H1 (cell line): ENCODE data around the gene ANKRD11. TPM values are rescaled to one million over a fixed set of nuclear protein-coding genes. Genes with fewer than 3 reads are reported as not detected.

Source experiments
- CTCF ChIA-PET: fragments of 300-600 bp; sonication (Branson Sonifier 250); formaldehyde crosslinking; loops from one replicate; lab custom pipeline; 2021; ENCODE audit not compliant: partially characterized antibody; lab: Charles Lee
- POLR2A ChIA-PET: fragments of 300-600 bp; sonication (Branson Sonifier 250); formaldehyde crosslinking; loops from one replicate; lab custom pipeline; 2021; ENCODE audit warnings: inconsistent platforms; ENCODE audit not compliant: partially characterized antibody; lab: Charles Lee
- DNase-seq, 2 experiments: peaks; one replicate each; pipeline versions ENCODE4 v3.0.0 to v3.0.0-alpha.2; 2010 to 2022; ENCODE audit warnings: low spot score in 2 of 2, low read depth in 1 of 2, mixed read lengths in 1 of 2
- FAIRE-seq: peaks from 2 replicates; lab custom pipeline; 2011; peaks lifted over from hg19 to GRCh38; lab: Jason Lieb, UNC
- H2AFZ ChIP-seq: 2 replicates; pipeline ENCODE4 v1.8.1; 2012; ENCODE audit warnings: low read length, inconsistent platforms
- H2AK5ac ChIP-seq: 2 replicates; pipeline ENCODE4 v1.6.1; 2013; ENCODE audit warnings: low read depth, low read length
- H2BK120ac ChIP-seq: replicated peaks from 2 replicates; pipeline ENCODE3; 2013; ENCODE audit warnings: low read depth, low read length, inconsistent platforms
- H2BK12ac ChIP-seq: 2 replicates; pipeline ENCODE4 v1.6.1; 2013; ENCODE audit warnings: low read depth, low read length
- H2BK15ac ChIP-seq: 2 replicates; pipeline ENCODE4 v1.6.1; 2013; ENCODE audit warnings: low read length
- H2BK20ac ChIP-seq: 2 replicates; pipeline ENCODE4 v1.6.1; 2013; ENCODE audit warnings: low read length
- H2BK5ac ChIP-seq: 2 replicates; pipeline ENCODE4 v1.6.1; 2013; ENCODE audit warnings: low read depth, low read length
- H3K14ac ChIP-seq: 2 replicates; pipeline ENCODE4 v1.6.1; 2013; ENCODE audit warnings: inconsistent platforms; ENCODE audit not compliant: insufficient read length
- H3K18ac ChIP-seq: 2 replicates; pipeline ENCODE4 v1.6.1; 2013; ENCODE audit warnings: low read length; ENCODE audit errors: extremely low read depth
- H3K23ac ChIP-seq: 2 replicates; pipeline ENCODE4 v1.6.1; 2013; ENCODE audit warnings: inconsistent platforms; ENCODE audit not compliant: insufficient read length
- H3K23me2 ChIP-seq: 2 replicates; pipeline ENCODE4 v1.6.1; 2013; ENCODE audit warnings: low read depth, low read length
- H3K27ac ChIP-seq: 2 replicates; pipeline ENCODE4 v1.6.1; 2011; ENCODE audit warnings: low read depth, low read length, inconsistent platforms
- H3K27me3 ChIP-seq, 4 experiments: replicated peaks in 1 of 4; 1 replicate in 1 of 4; 2 replicates in 3 of 4; pipeline versions ENCODE4 v1.6.1 to v1.8.1; 2011 to 2013; ENCODE audit warnings: low read length in 3 of 4, mild to moderate bottlenecking in 3 of 4, inconsistent platforms in 2 of 4, mixed read lengths in 2 of 4, moderate library complexity in 1 of 4; ENCODE audit not compliant: control insufficient read depth in 3 of 4, insufficient read depth in 3 of 4; ENCODE audit errors: extremely low read depth in 1 of 4
- H3K36me3 ChIP-seq, 4 experiments: 2 replicates each; pipeline versions ENCODE4 v1.6.1 to v1.8.1; 2011 to 2013; ENCODE audit warnings: mild to moderate bottlenecking in 4 of 4, low read length in 3 of 4, moderate library complexity in 2 of 4, control low read depth in 1 of 4, inconsistent platforms in 1 of 4; ENCODE audit not compliant: insufficient read depth in 4 of 4, control insufficient read depth in 2 of 4
- H3K4ac ChIP-seq: replicated peaks from 2 replicates; pipeline ENCODE3; 2013; ENCODE audit warnings: low read length, low read depth, mixed read lengths, inconsistent platforms; ENCODE audit not compliant: insufficient read length
- H3K4me1 ChIP-seq, 4 experiments: replicated peaks in 1 of 4; 1 replicate in 1 of 4; 2 replicates in 3 of 4; pipeline versions ENCODE4 v1.6.1 to v1.8.1; 2011 to 2013; ENCODE audit warnings: low read length in 3 of 4, inconsistent platforms in 2 of 4, mixed read lengths in 1 of 4; ENCODE audit not compliant: insufficient read depth in 4 of 4, control insufficient read depth in 3 of 4
- H3K4me2 ChIP-seq, 2 experiments: 2 replicates each; pipeline versions ENCODE4 v1.6.1 to v1.8.1; 2011 to 2013; ENCODE audit warnings: low read depth in 2 of 2, low read length in 2 of 2, control low read depth in 1 of 2, inconsistent platforms in 1 of 2, mild to moderate bottlenecking in 1 of 2; ENCODE audit not compliant: insufficient read depth in 1 of 2
- H3K4me3 ChIP-seq, 4 experiments: fragments of 200-600, 300-600 bp in 1 of 4; sonication (generic), shearing (Covaris generic), sonication (Bioruptor Twin) in 1 of 4; 2 replicates each; pipeline versions ENCODE4 v1.5.1 to v1.8.1; 2011 to 2016; ENCODE audit warnings: low read length in 4 of 4, low read depth in 3 of 4, control low read depth in 2 of 4, inconsistent platforms in 2 of 4, mild to moderate bottlenecking in 2 of 4, mixed read lengths in 1 of 4, moderate library complexity in 1 of 4; ENCODE audit not compliant: insufficient read depth in 2 of 4; ENCODE audit errors: extremely low read depth in 1 of 4
- H3K56ac ChIP-seq: replicated peaks from 2 replicates; pipeline ENCODE3; 2013; ENCODE audit warnings: low read depth, mild to moderate bottlenecking, mixed read lengths, low read length, inconsistent platforms; ENCODE audit not compliant: insufficient read length
- H3K79me1 ChIP-seq: 2 replicates; pipeline ENCODE4 v1.6.1; 2013; ENCODE audit warnings: low read depth, low read length, control low read depth
- H3K79me2 ChIP-seq, 2 experiments: 2 replicates each; pipeline versions ENCODE4 v1.6.1 to v1.8.1; 2012 to 2013; ENCODE audit warnings: low read length in 2 of 2, mild to moderate bottlenecking in 2 of 2, inconsistent platforms in 1 of 2; ENCODE audit not compliant: insufficient read depth in 2 of 2, control insufficient read depth in 1 of 2
- H3K9ac ChIP-seq, 4 experiments: replicated peaks in 1 of 4; 1 replicate in 1 of 4; 2 replicates in 3 of 4; pipeline versions ENCODE4 v1.6.1 to v1.8.1; 2011 to 2013; ENCODE audit warnings: low read depth in 3 of 4, low read length in 3 of 4, control low read depth in 2 of 4, mild to moderate bottlenecking in 2 of 4, moderate library complexity in 2 of 4, inconsistent platforms in 1 of 4; ENCODE audit errors: extremely low read depth in 1 of 4
- H3K9me3 ChIP-seq, 2 experiments: 2 replicates each; pipeline versions ENCODE4 v1.6.1 to v1.8.1; 2012 to 2013; ENCODE audit warnings: mild to moderate bottlenecking in 2 of 2, moderate library complexity in 2 of 2, control low read depth in 1 of 2, inconsistent platforms in 1 of 2, low read depth in 1 of 2, low read length in 1 of 2, mixed read lengths in 1 of 2; ENCODE audit not compliant: insufficient read depth in 2 of 2
- H4K20me1 ChIP-seq, 2 experiments: replicated peaks in 1 of 2; 2 replicates each; pipeline versions ENCODE3 to v1.8.1; 2011 to 2013; ENCODE audit warnings: inconsistent platforms in 2 of 2, low read length in 2 of 2, mild to moderate bottlenecking in 1 of 2; ENCODE audit not compliant: insufficient read depth in 2 of 2, control insufficient read depth in 1 of 2
- H4K5ac ChIP-seq: 2 replicates; pipeline ENCODE4 v1.6.1; 2013; ENCODE audit warnings: low read length, low read depth, mixed read lengths, inconsistent platforms; ENCODE audit not compliant: insufficient read length
- H4K8ac ChIP-seq: 2 replicates; pipeline ENCODE4 v1.8.0; 2013; ENCODE audit warnings: mild to moderate bottlenecking, moderate library complexity, low read length, inconsistent platforms; ENCODE audit not compliant: insufficient read depth; ENCODE audit errors: extremely low read depth
- H4K91ac ChIP-seq: replicated peaks from 2 replicates; pipeline ENCODE3; 2013; ENCODE audit warnings: low read length, mixed read lengths, inconsistent platforms; ENCODE audit not compliant: insufficient read length
- CBX8 ChIP-seq: fragments of 300-800, 300-1000 bp; sonication (generic); IDR thresholded peaks from 2 replicates; pipeline ENCODE4 v1.7.1; 2016; ENCODE audit warnings: low read depth, low read length, borderline replicate concordance
- CHD2 ChIP-seq: IDR thresholded peaks from 2 replicates; pipeline ENCODE4 v1.6.1; 2012; ENCODE audit warnings: low read length, improper control_type of control experiment
- CTBP2 ChIP-seq: IDR thresholded peaks from 2 replicates; pipeline ENCODE4 v1.7.0; 2011; ENCODE audit warnings: borderline replicate concordance, mild to moderate bottlenecking, moderate library complexity, mixed read lengths, low read length; ENCODE audit not compliant: insufficient read depth, insufficient read length
- GTF2F1 ChIP-seq: IDR thresholded peaks from 2 replicates; pipeline ENCODE4 v1.6.1; 2012; ENCODE audit warnings: low read depth, low read length, improper control_type of control experiment, borderline replicate concordance
- NANOG ChIP-seq: IDR thresholded peaks from 2 replicates; pipeline ENCODE4 v1.6.1; 2011; ENCODE audit warnings: low read length, low read depth, mild to moderate bottlenecking, inconsistent platforms; ENCODE audit not compliant: insufficient read depth, poor library complexity, severe bottlenecking
- POLR2A ChIP-seq, 2 experiments: IDR thresholded peaks; 1 replicate in 1 of 2; 2 replicates in 1 of 2; pipeline ENCODE4 v1.6.1; 2011; ENCODE audit warnings: low read depth in 2 of 2, low read length in 2 of 2, mild to moderate bottlenecking in 2 of 2; ENCODE audit errors: control extremely low read depth in 1 of 2
- SP2 ChIP-seq: IDR thresholded peaks from 2 replicates; pipeline ENCODE4 v1.6.1; 2012; ENCODE audit warnings: mild to moderate bottlenecking, low read length, inconsistent platforms
- SUZ12 ChIP-seq: fragments of 200-600 bp; sonication (generic); IDR thresholded peaks from 2 replicates; pipeline ENCODE4 v1.6.1; 2012; ENCODE audit warnings: mild to moderate bottlenecking, inconsistent platforms, low read length, moderate library complexity, mixed read lengths
- WGBS, 2 experiments: shearing (Covaris generic) in 1 of 2; methylation state at CpG; one replicate each; pipeline versions ENCODE4 v1.1.6 to v1.1.7; 2013 to 2015; ENCODE audit warnings: low lambda C conversion rate in 2 of 2, mixed read lengths in 2 of 2, inconsistent platforms in 1 of 2, low coverage in 1 of 2, missing lambda C conversion rate in 1 of 2; ENCODE audit not compliant: insufficient replicate concordance in 2 of 2, insufficient coverage in 1 of 2, insufficient read length in 1 of 2; ENCODE audit errors: extremely low coverage in 1 of 2, missing lambda C conversion rate in 1 of 2; 5-methylcytosine and 5-hydroxymethylcytosine counted together
- polyA plus RNA-seq, 7 experiments: library from polyadenylated mRNA; depleted of rRNA in 3 of 7; stranded (reverse) in 5 of 7; unstranded in 2 of 7; fragments of >200 nt in 5 of 7; fragments of 200-250 nt in 2 of 7; gene quantifications; 1 replicate in 5 of 7; 2 replicates in 1 of 7; 4 replicates in 1 of 7; pipeline versions ENCODE4 v1.2.1 to v1.2.3, GENCODE V29; 2011 to 2013; ENCODE audit warnings: missing spikeins in 2 of 7, mixed read lengths in 2 of 7
- total RNA-seq: library from RNA; stranded (reverse); fragmentation: NEBNext Ultra II Directional; extraction: Animal tissue kit (Norgen Biotek cat#: 25700); gene quantifications from 2 replicates; pipeline ENCODE4 v1.2.1, GENCODE V29; 2021
- TF ChIP-seq, protein P1 (sequence below), 3 experiments: IDR thresholded peaks; 1 replicate in 2 of 3; 2 replicates in 1 of 3; pipeline versions ENCODE4 v1.5.1 to v1.6.1; 2011; ENCODE audit warnings: low read length in 3 of 3, mild to moderate bottlenecking in 3 of 3, inconsistent platforms in 2 of 3, low read depth in 1 of 3, moderate library complexity in 1 of 3; ENCODE audit not compliant: insufficient read depth in 1 of 3; ENCODE audit errors: control extremely low read depth in 1 of 3

The ANKRD11 gene
- total and polyA plus RNA-seq, 2 of the 8 experiments (the other 6 are each of a cell fraction or from before 2014, with no cell fraction given), result 46.5 to 142 TPM

DNA sequence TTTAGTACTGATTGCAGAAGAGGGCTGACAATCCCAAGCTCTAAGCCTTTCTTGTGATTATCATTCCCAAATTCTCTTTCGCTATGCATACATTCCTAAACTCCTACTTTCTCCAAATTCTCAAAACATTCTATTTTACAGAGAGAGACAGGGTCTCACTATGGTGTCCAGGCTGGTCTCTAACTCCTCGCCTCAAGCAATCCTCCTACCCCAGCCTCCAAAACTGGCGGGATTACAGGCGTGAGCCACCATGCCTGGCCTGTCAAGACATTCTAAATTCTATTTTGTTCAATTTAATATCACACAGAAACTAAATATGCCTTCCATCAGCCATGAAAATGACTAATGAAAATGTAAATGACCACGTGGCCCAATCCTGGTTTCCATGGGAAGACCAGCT is 39.8 kb downstream of the ANKRD11 start:
- WGBS, 2 experiments, result 91 to 100% methylated on average over 1 to 5 of the region's 5 CpGs
- TF ChIP-seq SP2, result no peak
- no peak for TF ChIP-seq CBX8
- no peak for TF ChIP-seq CHD2
- TF ChIP-seq SUZ12, result no peak
- TF ChIP-seq, protein P1, sequence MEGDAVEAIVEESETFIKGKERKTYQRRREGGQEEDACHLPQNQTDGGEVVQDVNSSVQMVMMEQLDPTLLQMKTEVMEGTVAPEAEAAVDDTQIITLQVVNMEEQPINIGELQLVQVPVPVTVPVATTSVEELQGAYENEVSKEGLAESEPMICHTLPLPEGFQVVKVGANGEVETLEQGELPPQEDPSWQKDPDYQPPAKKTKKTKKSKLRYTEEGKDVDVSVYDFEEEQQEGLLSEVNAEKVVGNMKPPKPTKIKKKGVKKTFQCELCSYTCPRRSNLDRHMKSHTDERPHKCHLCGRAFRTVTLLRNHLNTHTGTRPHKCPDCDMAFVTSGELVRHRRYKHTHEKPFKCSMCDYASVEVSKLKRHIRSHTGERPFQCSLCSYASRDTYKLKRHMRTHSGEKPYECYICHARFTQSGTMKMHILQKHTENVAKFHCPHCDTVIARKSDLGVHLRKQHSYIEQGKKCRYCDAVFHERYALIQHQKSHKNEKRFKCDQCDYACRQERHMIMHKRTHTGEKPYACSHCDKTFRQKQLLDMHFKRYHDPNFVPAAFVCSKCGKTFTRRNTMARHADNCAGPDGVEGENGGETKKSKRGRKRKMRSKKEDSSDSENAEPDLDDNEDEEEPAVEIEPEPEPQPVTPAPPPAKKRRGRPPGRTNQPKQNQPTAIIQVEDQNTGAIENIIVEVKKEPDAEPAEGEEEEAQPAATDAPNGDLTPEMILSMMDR (IDR thresholded peaks at IDR 0.05; ENCODE audit: control extremely low read depth in 1 of 3, insufficient read depth in 1 of 3, low read depth in 1 of 3, low read length in 3 of 3), result no peak
- TF ChIP-seq GTF2F1, result no peak
- no peak for TF ChIP-seq CTBP2
- no peak for TF ChIP-seq NANOG
- no peak for TF ChIP-seq POLR2A (IDR thresholded peaks at IDR 0.05; ENCODE audit: control extremely low read depth in 1 of 2, low read depth in 2 of 2, low read length in 2 of 2)
- H3K9ac ChIP-seq, result no peak overlapping the region
- H3K9me3 ChIP-seq, result no peaks in the 10 kb centered on the region
- H3K14ac ChIP-seq, result no peak overlapping the region
- H3K4me2 ChIP-seq, result no peak overlapping the region
- no peak overlapping the region for H2BK20ac ChIP-seq
- H2BK5ac ChIP-seq, result no peak overlapping the region
- H4K5ac ChIP-seq, result no peak overlapping the region
- no peaks in the 10 kb centered on the region for H3K36me3 ChIP-seq
- ChIA-PET POLR2A (interaction anchor here (0.9 to 1.9 kb wide), 3 partner anchors 22 to 75 kb away, joined by 3 to 6 read pairs (median 3); no protein-coding TSS in a partner anchor), CTCF (no interaction called here)
- H4K8ac ChIP-seq, result no peak overlapping the region
- peaks cover 0 to 12% (median 5%) of the 10 kb centered on the region in 4 experiments; a peak in 5 of 7 replicates for H3K4me1 ChIP-seq
- H3K23ac ChIP-seq, result no peak overlapping the region
- no peak overlapping the region for H2AK5ac ChIP-seq
- no peak overlapping the region for H3K27ac ChIP-seq
- no peak overlapping the region for H3K18ac ChIP-seq
- peaks cover 25% of the 10 kb centered on the region for H3K79me1 ChIP-seq
- H3K23me2 ChIP-seq, result no peaks in the 10 kb centered on the region
- H2BK15ac ChIP-seq, result no peak overlapping the region
- no peak overlapping the region for H3K4ac ChIP-seq
- no peak overlapping the region for H3K4me3 ChIP-seq
- no peaks in the 10 kb centered on the region for H3K27me3 ChIP-seq
- peaks cover 69 to 99% of the 10 kb centered on the region in 2 experiments for H3K79me2 ChIP-seq
- H2BK12ac ChIP-seq, result no peak overlapping the region
- FAIRE-seq (no peak), DNase-seq (no peak)
- H2BK120ac ChIP-seq, result no peak overlapping the region
- H2AFZ ChIP-seq, result no peak overlapping the region
- H4K91ac ChIP-seq, result no peak overlapping the region
- H3K56ac ChIP-seq, result no peak overlapping the region
- H4K20me1 ChIP-seq, result peaks cover 40 to 56% of the 10 kb centered on the region in 2 experiments
